BLaER1 treated with 17β-estradiol and CSF1 and Interleukin-3, amounts not matched to agents 10 nM and 100 nM (cell line): ENCODE data around the gene GATAD2B.

Experiments used
- H3K27ac ChIP-seq, 11 experiments: shearing (Covaris generic); formaldehyde crosslinking; 2 replicates each; pipeline ENCODE4 v1.8.1; 2022
- H3K27me3 ChIP-seq, 11 experiments: shearing (Covaris generic); formaldehyde crosslinking; 2 replicates each; pipeline ENCODE4 v1.8.1; 2022
- H3K36me3 ChIP-seq, 11 experiments: shearing (Covaris generic); formaldehyde crosslinking; 2 replicates each; pipeline ENCODE4 v1.8.1; 2022
- H3K4me1 ChIP-seq, 10 experiments: shearing (Covaris generic); formaldehyde crosslinking; 2 replicates each; pipeline ENCODE4 v1.8.1; 2022
- H3K4me2 ChIP-seq, 11 experiments: shearing (Covaris generic); formaldehyde crosslinking; 2 replicates each; pipeline ENCODE4 v1.8.1; 2022
- H3K4me3 ChIP-seq, 10 experiments: shearing (Covaris generic); formaldehyde crosslinking; 2 replicates each; pipeline ENCODE4 v1.8.1; 2022
- H3K9ac ChIP-seq, 11 experiments: shearing (Covaris generic); formaldehyde crosslinking; 2 replicates each; pipeline ENCODE4 v1.8.1; 2022
- H3K9me3 ChIP-seq, 11 experiments: shearing (Covaris generic); formaldehyde crosslinking; replicated peaks in 1 of 11; 2 replicates each; pipeline ENCODE4 v1.8.1; 2022
- H4K20me1 ChIP-seq, 11 experiments: shearing (Covaris generic); formaldehyde crosslinking; 2 replicates each; pipeline ENCODE4 v1.8.1; 2022
- Cebpa-rat ChIP-seq, 11 experiments: shearing (Covaris generic); IDR thresholded peaks; 2 replicates each; pipeline ENCODE4 v1.8.1; 2022

The GATAD2B gene

DNA sequence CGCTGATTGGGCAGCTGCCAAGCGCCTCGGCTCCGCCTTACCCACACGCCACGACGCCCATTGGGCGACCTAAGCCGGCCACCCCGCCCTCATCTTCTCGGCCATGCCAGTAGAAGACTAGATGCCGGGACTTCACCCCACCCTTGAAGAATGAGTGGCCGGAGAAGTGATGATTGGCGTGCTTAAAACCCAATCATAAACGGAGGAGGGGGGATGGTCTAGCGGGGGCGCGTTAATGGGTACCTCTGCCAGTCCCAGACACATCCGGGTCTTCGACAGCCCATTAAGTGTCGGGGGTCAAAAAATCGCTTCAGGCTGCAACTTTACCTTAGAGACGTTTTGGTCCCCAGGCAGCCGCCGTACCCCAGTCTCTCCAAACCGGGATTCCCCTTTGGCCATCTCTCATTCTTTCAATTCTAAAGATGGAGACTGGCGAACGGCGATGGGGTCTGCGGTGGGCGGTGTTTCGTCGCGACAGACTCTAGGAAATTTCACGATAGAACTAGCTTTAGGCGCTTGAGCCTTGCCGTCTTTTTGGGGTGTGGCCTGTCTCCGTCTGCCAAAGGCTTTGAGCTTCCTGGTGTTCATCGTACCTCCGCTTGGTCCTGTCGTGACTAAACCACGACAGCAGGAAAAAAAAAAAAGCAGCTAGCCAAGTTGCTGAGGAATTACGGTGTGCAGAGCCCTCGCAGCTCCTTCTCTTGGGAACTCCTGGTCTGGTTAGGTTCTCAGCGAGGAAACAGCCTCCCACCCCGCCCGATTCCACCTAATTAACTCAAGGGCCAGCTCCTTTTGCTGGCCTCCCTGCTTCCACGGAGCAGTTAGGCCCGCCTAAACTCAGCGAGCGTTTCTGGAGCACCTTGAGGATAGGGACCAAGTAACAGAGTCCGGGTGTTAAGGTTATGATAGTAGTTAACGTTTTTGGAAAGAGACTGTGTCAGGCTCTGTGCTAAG is at the start of gene GATAD2B:
TSS of gene GATAD2B (minus strand) at position 1 of the 954 bp plus-strand sequence. CDS start 94,625 bp downstream, outside the sequence.
- peaks cover 53 to 65% (median 57%) of the 10 kb centered on the region in 10 experiments for H3K4me1 ChIP-seq
- no peaks in the 10 kb centered on the region for H3K9me3 ChIP-seq
- peak within 1 kb of the TSS; percentile 82 to 94 (median 92) for H3K9ac ChIP-seq
- H3K4me3 ChIP-seq: peak within 1 kb of the TSS; percentile 61 to 87 (median 82)
- no peaks in the 10 kb centered on the region for H3K27me3 ChIP-seq
- peak within 1 kb of the TSS; percentile 64 to 96 (median 91) for H3K27ac ChIP-seq
- H3K4me2 ChIP-seq: peak within 1 kb of the TSS; percentile 87 to 99 (median 94)
- no peak for TF ChIP-seq Cebpa-rat (IDR thresholded peaks at IDR 0.05)
- peaks cover 0 to 20% (median 12%) of the 10 kb centered on the region in 11 experiments; a peak in 11 of 22 replicates for H3K36me3 ChIP-seq
- H4K20me1 ChIP-seq: peaks cover 29 to 39% (median 38%) of the 10 kb centered on the region in 11 experiments

DNA sequence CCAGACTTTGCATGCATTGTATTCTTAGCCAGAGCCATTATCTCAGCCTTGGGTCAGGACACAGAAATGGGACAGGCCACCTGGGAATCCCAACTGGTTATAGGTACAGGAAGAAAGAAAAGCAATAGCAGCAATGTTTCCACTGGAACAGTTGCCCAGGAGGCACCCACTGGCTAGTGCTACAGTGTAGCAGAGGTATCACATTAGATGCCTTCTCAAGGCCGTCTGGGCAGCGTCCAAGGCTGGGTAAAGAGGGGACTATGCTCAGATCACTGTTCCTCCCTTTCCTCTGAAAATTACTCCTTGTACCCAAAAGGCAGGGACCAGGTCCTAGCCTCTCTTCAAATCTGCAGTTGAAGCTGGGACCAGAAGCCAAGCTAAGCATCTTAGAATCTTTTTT is 47.6 kb upstream of the GATAD2B start:
- no peak for TF ChIP-seq Cebpa-rat (IDR thresholded peaks at IDR 0.05)
- H3K27ac ChIP-seq: peak overlapping the region in 2 of 11 experiments; percentile 12 to 36; a peak in 2 of 22 replicates
- no peaks in the 10 kb centered on the region for H3K9me3 ChIP-seq
- H3K4me2 ChIP-seq: peak overlapping the region in 8 of 11 experiments; percentile 17 to 99 (median 64); a peak in 12 of 22 replicates
- H3K27me3 ChIP-seq: no peaks in the 10 kb centered on the region
- peaks cover 0 to 3% (median 0%) of the 10 kb centered on the region in 11 experiments; a peak in 1 of 22 replicates for H4K20me1 ChIP-seq
- H3K36me3 ChIP-seq: peaks cover 21 to 34% (median 29%) of the 10 kb centered on the region in 11 experiments
- H3K4me3 ChIP-seq: no peak overlapping the region
- H3K9ac ChIP-seq: no peak overlapping the region
- peaks cover 56 to 85% (median 78%) of the 10 kb centered on the region in 10 experiments for H3K4me1 ChIP-seq

- peaks cover 67 to 85% (median 79%) of the 10 kb centered on the region in 10 experiments for H3K4me1 ChIP-seq
- peak overlapping the region; percentile 94 to 100 (median 99) for H3K4me2 ChIP-seq
- H3K9me3 ChIP-seq: no peaks in the 10 kb centered on the region
- peaks cover 7 to 21% (median 16%) of the 10 kb centered on the region in 11 experiments for H3K36me3 ChIP-seq
- peak overlapping the region in 9 of 11 experiments; percentile 81 to 95 (median 89); a peak in 18 of 22 replicates for H3K9ac ChIP-seq
- peak overlapping the region in 8 of 11 experiments; percentile 88 to 97 (median 94); a peak in 17 of 22 replicates for H3K27ac ChIP-seq
- H4K20me1 ChIP-seq: no peaks in the 10 kb centered on the region
- peak overlapping the region; percentile 59 to 81 (median 72) for H3K4me3 ChIP-seq
- no peaks in the 10 kb centered on the region for H3K27me3 ChIP-seq
- TF ChIP-seq Cebpa-rat (IDR thresholded peaks at IDR 0.05): no peak
Measured at GRCh38 chr1:153968972-153969371, 46.2 kb upstream of the GATAD2B start.

DNA sequence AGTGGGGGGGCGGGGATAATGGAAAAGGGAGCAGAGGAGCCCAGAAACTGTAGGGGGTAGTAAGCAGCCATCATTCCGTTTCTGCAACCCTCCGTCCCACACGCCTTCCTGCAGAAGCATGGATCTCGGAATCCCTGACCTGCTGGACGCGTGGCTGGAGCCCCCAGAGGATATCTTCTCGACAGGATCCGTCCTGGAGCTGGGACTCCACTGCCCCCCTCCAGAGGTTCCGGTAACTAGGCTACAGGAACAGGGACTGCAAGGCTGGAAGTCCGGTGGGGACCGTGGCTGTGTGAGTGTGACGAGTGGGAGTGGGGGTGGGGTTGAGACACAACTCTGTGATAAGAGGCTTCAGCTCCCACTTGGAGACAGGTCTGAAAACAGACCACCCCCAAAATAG is 45.6 kb upstream of the GATAD2B start:
- Histone ChIP-seq H3K27me3 (no peaks in the 10 kb centered on the region), H3K9me3 (no peaks in the 10 kb centered on the region), H3K36me3 (peaks cover 1 to 15% (median 10%) of the 10 kb centered on the region in 11 experiments; a peak in 20 of 22 replicates), H3K27ac (peak overlapping the region; percentile 1 to 97 (median 92); a peak in 19 of 22 replicates), H3K4me3 (peak overlapping the region; percentile 59 to 81 (median 72)), H3K9ac (peak overlapping the region; percentile 72 to 95 (median 88); a peak in 21 of 22 replicates), H3K4me1 (peaks cover 63 to 82% (median 78%) of the 10 kb centered on the region in 10 experiments), H3K4me2 (peak overlapping the region; percentile 94 to 100 (median 99)), H4K20me1 (no peaks in the 10 kb centered on the region)
- TF ChIP-seq Cebpa-rat (IDR thresholded peaks at IDR 0.05): no peak

DNA sequence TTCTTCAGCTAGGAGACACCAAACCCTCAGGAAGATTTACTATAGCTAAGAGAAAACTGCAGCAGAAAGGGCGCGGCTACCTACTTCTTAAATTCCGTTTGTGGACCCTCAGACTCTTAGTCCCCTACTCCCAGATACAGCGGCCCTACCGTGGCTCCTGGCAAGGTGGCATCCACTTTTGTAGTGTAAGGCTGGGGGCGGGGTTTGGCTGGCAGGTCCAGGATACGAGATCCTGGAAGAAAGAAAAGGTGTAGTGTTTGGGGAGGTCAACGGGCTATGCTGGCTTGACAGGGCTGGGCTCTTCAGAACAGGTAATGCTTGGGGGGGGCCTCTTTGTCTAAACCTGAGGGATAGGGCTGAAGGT is 45.2 kb upstream of the GATAD2B start:
- Histone ChIP-seq H3K36me3 (peaks cover 0 to 11% (median 6%) of the 10 kb centered on the region in 11 experiments; a peak in 16 of 22 replicates), H3K9me3 (no peaks in the 10 kb centered on the region), H3K9ac (peak overlapping the region; percentile 72 to 95 (median 88); a peak in 21 of 22 replicates), H4K20me1 (no peaks in the 10 kb centered on the region), H3K27ac (peak overlapping the region; percentile 1 to 97 (median 92); a peak in 19 of 22 replicates), H3K4me3 (peak overlapping the region; percentile 59 to 81 (median 72)), H3K27me3 (no peaks in the 10 kb centered on the region), H3K4me1 (peaks cover 59 to 81% (median 74%) of the 10 kb centered on the region in 10 experiments), H3K4me2 (peak overlapping the region; percentile 94 to 100 (median 99))
- TF ChIP-seq Cebpa-rat (IDR thresholded peaks at IDR 0.05): no peak

DNA sequence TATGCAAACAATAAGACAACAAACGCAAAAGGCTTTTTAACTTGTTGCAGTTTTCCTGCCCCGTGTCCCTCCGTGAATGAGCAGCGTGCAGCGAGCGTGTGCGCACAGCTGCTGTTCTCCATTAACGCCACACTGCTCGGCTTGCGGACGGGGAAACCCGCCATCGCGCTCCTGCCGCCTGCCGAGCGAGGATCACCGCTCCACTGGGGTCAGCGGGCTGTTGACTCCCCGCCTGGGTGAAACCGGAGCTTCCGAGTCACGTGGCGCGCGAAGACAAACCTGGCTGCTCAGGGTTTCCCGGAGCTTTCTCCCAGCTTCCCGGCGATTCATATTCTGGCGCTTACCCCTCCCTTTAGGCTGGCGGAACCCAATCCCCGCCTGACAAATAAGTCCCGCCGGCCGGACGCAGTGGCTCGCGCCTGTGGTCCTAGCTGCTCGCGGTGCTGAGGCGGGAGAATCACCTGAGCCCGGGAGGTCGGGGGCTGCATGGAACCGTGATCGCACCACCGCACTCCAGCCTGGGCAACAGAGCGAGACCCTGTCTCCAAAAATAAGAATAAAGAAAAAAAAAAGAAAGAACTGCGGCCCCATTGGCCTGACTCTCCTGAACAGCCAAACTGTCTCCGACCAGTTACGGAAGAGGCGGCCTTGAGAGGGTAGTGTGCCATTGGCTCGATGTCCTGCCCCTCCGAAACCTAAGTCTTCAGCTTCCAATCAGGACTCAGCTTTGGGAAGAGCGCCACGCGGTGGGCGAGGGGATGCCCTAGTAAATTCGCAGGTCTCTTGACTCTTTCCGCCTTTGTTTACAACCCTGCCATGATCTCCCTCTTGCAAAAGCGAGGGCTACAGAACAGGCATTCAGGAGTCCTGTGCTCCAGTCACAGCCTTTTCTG is 44.6 kb upstream of the GATAD2B start, which contains the start of gene CREB3L4:
TSS of gene CREB3L4 (plus strand) at position 796 of the 893 bp plus-strand sequence. CDS start 624 bp downstream, outside the sequence.
- Histone ChIP-seq H3K9ac (peak within 1 kb of the TSS; percentile 76 to 95 (median 88)), H4K20me1 (0 out of 22 replicates have a peak, but pooled peaks cover 0 to 1% (median 0%) of the 10 kb centered on the region in 11 experiments), H3K9me3 (no peaks in the 10 kb centered on the region), H3K27me3 (no peaks in the 10 kb centered on the region), H3K36me3 (peaks cover 0 to 4% (median 0%) of the 10 kb centered on the region in 11 experiments; a peak in 3 of 22 replicates), H3K27ac (peak within 1 kb of the TSS; percentile 44 to 97 (median 92); a peak in 21 of 22 replicates), H3K4me2 (peak within 1 kb of the TSS; percentile 94 to 100 (median 99)), H3K4me3 (peak within 1 kb of the TSS; percentile 59 to 81 (median 72)), H3K4me1 (peaks cover 54 to 81% (median 73%) of the 10 kb centered on the region in 10 experiments)
- no peak for TF ChIP-seq Cebpa-rat (IDR thresholded peaks at IDR 0.05)

DNA sequence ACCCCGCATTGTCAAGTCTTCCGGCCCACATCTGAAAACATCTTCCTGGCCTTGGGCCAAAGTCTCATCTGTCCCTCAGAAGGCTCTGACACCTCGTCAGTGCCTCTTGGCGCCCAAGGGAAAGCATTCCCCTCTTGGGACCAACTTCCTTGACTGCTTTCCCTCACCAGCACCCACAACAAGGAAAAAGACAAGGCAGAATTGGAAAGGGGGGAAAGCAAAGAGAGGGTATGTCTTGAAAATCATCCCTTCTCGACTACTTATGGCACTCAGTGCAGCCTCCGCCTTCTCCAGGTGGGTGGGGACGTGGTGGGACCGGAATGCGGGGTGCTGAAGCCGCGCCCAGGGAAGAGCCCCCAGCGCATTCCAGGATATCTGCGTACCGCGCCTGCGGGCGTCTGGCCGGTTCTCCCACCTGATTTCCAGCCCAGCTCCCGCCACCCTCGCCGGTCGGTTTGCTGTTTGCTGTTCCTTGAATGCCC is 41.1 kb upstream of the GATAD2B start:
- TF ChIP-seq Cebpa-rat (IDR thresholded peaks at IDR 0.05): no peak
- Histone ChIP-seq H3K4me1 (peaks cover 68 to 84% (median 76%) of the 10 kb centered on the region in 10 experiments), H3K9me3 (no peaks in the 10 kb centered on the region), H3K4me2 (peak overlapping the region; percentile 90 to 100 (median 99)), H4K20me1 (peaks cover 0 to 17% (median 0%) of the 10 kb centered on the region in 11 experiments; a peak in 2 of 22 replicates), H3K36me3 (peaks cover 13 to 26% (median 17%) of the 10 kb centered on the region in 11 experiments; a peak in 21 of 22 replicates), H3K9ac (peak overlapping the region; percentile 81 to 96 (median 87)), H3K27me3 (no peaks in the 10 kb centered on the region), H3K27ac (peak overlapping the region; percentile 72 to 93 (median 91)), H3K4me3 (peak overlapping the region; percentile 64 to 85 (median 71))
